ENCODE measurements around the gene CFAP43.

The CFAP43 gene

DNA sequence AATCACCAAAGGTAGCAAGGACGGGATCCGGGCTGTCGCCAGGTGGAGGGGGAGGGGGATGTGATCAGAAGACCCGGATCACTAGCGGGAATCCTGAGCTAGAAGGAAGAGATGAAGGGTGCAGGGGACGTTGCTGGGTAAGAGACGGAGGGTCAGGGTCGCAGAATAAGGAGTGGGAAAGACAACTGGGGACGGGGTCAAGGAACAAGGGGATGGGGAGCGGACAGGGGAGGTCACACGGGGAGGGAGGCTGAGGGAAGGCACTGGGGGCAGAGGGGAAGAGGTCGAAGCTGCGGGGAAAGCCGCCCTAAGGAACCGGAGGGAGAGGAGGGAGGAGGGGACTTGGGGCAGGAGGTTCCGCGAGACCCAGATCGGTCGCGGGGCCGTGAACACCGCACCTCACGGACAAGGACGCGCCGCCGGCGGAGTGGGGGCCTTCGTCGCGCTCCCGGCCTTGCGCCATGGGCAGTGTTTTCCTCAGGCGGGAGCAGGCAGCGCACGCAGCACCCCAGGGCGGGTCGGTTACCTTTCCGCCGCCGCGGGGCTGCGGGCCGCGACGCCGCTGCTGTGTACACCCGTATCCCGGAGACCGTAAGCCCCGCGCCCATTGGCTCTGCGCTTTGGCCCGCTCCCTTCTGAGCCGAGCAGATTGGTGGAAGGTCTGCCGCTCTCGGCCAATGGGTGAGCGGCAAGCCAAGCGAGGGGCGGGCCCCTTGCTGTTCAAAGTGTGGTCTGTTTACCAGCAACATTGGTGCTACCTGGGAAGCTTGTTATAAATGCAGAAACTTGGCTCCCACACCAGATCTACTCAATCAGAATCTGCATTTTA lies at the start of gene CFAP43:
Gene CFAP43, minus strand, starts transcription at position 581 of the 829 bp plus-strand sequence. Its CDS starts 118 bp downstream, at position 463.
- peak; percentile 98 for DNase-seq (ENCODE audit: low read depth)

- no peak for DNase-seq (ENCODE audit: low read depth)
These were observed 49.5 kb upstream of the CFAP43 start for GRCh38 chr10:104281694-104282093.

DNA sequence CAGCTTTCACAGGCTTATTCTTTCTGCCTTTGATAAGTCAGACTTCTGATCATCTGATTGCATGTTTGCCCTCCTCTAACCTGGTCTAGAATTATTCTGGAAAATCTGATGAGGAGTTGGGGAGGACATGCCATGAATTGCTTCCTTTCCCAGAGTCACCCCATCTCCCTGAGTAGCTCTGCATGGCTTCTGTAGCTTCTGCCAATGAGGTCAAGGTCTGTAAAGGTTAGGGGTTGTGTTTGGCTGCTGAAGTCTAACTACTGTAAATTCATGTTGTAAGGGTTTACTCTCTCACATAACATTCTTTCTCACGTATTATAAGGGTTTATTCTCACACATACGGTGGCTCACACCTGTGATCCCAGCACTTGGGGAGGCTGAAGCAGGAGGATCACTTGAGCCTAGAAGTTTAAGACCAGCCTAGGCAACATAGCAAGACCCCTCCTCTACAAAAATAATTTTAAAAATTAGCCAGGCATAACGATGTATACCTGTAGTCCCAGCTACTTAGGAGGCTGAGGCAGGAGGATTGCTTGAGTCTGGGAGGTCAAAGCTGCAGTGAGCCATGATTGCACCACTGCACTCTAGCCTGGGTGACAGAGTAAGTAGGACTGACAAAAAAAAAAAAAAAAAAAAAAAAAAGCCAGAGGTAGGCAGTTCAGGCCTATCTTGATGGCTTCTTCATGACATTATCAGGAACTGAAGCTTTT lies 47.5 kb upstream of the CFAP43 start:
- no peak for DNase-seq (ENCODE audit: low read depth)

- no peak for DNase-seq (ENCODE audit: low read depth)
These were observed 45.6 kb upstream of the CFAP43 start for GRCh38 chr10:104277785-104278184.

- DNase-seq (ENCODE audit: low read depth), result no peak
These were observed 44.0 kb upstream of the CFAP43 start for GRCh38 chr10:104276192-104276591.

GRCh38 chr10:104274762-104275721 lies 42.9 kb upstream of the CFAP43 start:
- no peak for DNase-seq (ENCODE audit: low read depth)

DNA sequence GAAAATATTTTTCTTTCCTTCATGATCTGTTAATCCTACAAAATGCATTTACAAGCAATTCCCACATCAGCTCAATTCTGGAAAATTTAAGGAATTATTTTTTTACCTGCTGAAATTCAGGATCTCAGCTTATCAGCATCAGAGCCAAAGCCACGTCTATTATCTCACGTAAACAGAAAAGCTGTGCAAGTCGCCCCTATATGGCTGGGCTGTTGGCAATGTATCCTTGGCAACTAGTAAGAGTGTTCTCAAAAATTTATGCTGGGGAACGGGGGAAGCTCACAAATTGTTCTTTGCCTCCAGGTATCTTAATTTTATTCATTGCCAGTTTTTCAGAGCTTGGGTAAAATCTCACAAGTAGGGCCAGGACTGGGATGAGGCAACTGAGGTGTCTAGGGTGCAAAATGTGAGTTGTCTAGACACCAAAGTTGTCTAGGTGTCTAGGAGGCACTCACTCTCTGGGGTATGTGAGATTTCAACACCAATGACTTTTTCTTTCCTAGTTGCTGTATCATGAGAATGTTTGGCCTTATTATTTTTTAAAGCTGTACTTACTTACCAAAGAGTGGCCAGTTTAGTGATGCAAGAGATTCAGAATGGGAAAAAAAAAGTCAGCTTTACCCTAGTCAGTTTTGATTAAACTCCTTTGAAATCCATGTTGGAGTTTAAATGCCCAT lies 41.9 kb upstream of the CFAP43 start:
- DNase-seq (ENCODE audit: low read depth), result no peak

- DNase-seq (ENCODE audit: low read depth), result no peak
These were observed 41.1 kb upstream of the CFAP43 start for GRCh38 chr10:104273286-104273685.

DNA sequence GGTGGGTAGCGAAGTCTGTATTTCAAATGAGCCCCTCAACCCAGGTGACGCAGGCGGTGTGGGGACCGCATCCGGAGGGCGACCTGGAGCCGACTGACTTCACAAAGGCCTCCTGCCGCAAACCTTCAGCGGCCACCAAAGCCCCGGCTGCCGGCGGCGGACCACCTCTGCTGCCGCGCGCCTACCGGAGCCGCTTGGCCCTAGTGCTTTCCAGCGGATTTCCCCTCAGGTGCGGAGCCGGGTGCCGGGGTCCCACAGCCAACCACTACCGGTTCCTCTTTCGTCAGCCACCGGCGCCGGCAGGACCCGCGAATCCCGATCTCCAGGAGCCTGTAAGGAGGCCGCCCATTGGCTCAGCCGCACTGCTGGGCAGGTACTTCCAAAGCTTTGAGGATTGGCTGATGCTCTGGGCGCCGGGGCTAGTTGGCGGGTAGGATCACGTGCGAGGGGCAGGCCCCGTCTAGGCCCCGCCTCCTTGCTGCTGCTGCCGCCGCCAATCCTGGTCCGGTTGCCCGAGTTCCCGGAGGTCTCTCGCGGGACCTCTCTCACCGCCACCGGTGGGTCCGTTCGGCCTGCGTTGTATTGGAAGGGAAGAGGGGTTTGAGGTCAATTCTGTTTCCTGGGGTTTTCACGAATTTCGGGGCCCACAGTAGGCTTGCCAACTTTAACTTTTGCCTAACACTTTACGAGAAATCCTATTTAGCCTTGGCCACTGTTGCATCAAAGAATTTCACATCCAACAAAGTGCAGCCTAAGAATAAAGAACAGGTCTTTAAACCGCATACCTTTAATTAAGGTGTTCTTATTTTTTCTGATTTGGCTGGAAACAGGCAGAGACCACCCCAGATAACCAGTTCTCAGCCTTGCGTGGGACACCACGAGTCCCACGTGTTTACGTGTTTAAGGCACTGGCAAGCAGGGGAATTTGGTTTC lies 36.8 kb upstream of the CFAP43 start, which contains the start of gene GSTO2:
Gene GSTO2, plus strand, starts transcription at position 472 of the 933 bp plus-strand sequence. CDS start 5,732 bp downstream, outside the sequence.
- peak; percentile 97 for DNase-seq (ENCODE audit: low read depth)

DNA sequence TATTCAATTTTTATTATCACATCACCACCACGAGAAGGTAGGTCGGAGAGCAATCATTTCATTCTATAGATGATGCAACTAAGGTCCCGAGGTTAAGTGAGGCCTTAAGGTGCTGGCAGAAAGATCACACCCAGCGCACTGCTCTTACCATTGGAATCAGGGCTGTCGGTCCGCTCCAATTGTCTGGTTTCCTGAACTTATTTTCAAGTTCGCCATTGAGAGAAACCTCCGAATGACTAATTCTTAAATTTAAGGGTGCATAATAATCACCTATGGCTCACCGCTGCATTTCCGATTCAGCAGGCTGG lies 36.2 kb upstream of the CFAP43 start:
- DNase-seq (ENCODE audit: low read depth), result no peak

GRCh38 chr10:104267721-104268404 lies 35.7 kb upstream of the CFAP43 start:
- no peak for DNase-seq (ENCODE audit: low read depth)

DNA sequence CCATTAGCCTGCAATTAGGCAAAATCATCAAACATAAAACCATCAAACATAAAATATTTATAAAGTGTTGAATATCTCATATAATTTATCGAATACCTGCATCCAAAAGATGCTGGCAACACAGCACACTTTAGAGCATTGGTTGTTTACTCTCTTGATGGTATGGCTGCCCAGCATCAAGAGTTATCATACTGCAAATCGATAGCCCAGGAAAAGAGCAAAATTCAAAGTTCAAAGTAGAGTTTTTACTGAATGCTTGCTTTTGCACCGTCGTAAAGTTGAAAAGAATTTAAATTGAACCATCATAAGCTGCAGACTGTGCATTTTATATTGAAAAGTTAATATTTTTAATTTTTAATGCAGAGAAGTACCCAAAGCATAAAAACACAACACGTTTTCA lies 32.6 kb upstream of the CFAP43 start:
- DNase-seq (ENCODE audit: low read depth), result no peak

DNA sequence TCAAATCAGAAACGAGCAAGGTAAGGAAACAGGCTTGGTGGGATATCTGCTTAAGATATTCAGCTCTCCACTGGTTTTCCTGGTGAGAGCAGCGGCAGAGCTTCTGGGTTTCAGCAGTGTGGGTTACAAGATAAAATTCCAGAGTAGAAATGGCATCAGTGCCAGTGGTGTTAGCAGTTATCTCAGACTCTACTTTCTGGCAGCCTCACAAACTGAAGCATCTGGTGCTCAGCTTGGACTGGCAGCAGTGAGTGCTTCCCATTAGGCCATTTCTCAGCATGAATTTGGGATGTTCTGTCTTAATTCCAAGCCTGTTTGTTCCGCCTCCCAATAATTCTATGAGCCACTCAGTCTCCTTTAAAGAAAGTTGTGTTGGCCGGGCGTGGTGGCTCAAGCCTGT lies 29.9 kb upstream of the CFAP43 start:
- no peak for DNase-seq (ENCODE audit: low read depth)

DNA sequence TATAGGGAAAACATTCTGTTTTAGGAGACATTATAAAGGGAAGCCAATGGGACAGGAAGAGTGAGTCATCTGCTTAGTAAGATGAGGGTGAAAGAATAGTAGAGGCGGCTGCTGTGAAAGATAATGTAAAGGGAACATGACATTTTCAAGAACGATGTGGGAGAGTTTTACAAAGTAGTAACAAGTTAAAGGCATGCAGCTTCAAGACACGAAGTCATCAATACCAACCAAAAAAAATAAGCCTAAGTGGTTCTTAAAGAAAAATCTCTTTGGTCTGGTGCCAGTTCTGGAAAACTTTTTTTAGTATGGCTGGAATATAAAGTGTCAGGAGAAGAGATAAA lies 28.6 kb upstream of the CFAP43 start:
- DNase-seq (ENCODE audit: low read depth), result no peak

GRCh38 chr10:104259999-104260774 lies 28.0 kb upstream of the CFAP43 start:
- no peak for DNase-seq (ENCODE audit: low read depth)

DNA sequence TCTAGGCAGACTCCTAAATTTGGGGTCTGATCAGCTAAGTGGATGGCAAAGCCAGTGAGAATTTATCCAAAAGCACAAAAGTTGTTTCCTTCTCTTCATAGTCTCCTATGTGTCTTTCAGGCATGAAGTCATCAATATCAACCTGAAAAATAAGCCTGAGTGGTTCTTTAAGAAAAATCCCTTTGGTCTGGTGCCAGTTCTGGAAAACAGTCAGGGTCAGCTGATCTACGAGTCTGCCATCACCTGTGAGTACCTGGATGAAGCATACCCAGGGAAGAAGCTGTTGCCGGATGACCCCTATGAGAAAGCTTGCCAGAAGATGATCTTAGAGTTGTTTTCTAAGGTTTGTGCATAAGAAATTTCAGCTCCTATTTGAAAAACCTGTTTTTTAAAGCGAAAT lies 27.3 kb upstream of the CFAP43 start:
- no peak for DNase-seq (ENCODE audit: low read depth)

DNA sequence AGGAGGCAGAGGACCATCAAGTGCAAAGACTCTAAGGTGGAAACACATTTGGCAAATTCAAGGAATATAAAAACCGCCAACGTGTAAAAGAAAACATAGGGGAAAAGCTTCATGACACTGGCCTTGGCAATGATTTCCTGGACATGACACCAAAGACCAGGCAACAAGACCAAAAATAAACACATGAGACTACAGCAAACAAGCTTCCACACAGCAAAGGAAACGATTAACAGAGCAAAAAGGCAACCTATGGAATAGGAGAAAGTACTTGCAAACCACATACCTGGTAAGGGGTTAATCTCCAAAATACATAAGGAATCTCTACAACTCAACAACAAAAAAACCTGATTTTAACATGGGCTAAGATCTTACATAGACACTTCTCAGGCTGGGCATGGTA lies 26.0 kb upstream of the CFAP43 start:
- no peak for DNase-seq (ENCODE audit: low read depth)

GRCh38 chr10:104257235-104257634 lies 25.1 kb upstream of the CFAP43 start:
- no peak for DNase-seq (ENCODE audit: low read depth)

- no peak for DNase-seq (ENCODE audit: low read depth)
These were observed 24.3 kb upstream of the CFAP43 start for GRCh38 chr10:104256335-104256961.

All from stimulated activated CD8-positive, alpha-beta memory T cell treated with anti-CD3 and anti-CD28 coated beads, Interleukin-7, amount 100 ng/mL, for 24 hours (primary cell).